Measurements from ENCODE around the gene TMC6. TPM values are rescaled to one million over a fixed set of nuclear protein-coding genes. Genes with fewer than 3 reads are reported as not detected.

TMC6 gene
- total and polyA plus RNA-seq, 8 donors: 9.2 to 223 (median 41.7) TPM

- WGBS, 5 donors: 81 to 88% (median 84%) methylated on average over 4 to 6 of the region's 6 CpGs
- intact Hi-C loops (cut with DNase I; ENCODE audit: low total_unique reads): no loop called here
- Histone ChIP-seq H3K9me3 (no peaks in the 10 kb centered on the region), H3K4me3 (no peak overlapping the region), H3K27me3 (no peaks in the 10 kb centered on the region), H3K36me3 (no peaks in the 10 kb centered on the region), H3K4me1 (peaks cover 31 to 93% (median 64%) of the 10 kb centered on the region in 4 donors), H3K27ac (peak overlapping the region in 4 of 5 donors; percentile 52 to 87 (median 78))
- TF ChIP-seq CTCF (IDR thresholded peaks at IDR 0.05): no peak
- TF ChIP-seq EP300 (IDR thresholded peaks at IDR 0.05): no peak
- TF ChIP-seq POLR2A (IDR thresholded peaks at IDR 0.05): no peak
- no peak for TF ChIP-seq POLR2AphosphoS5 (IDR thresholded peaks at IDR 0.05)
- DNase-seq: no peak
These were observed 18.3 kb upstream of the TMC6 start for GRCh38 chr17:78146881-78147280.

- no peak for DNase-seq
These were observed 17.9 kb upstream of the TMC6 start for GRCh38 chr17:78146471-78146869.

DNA sequence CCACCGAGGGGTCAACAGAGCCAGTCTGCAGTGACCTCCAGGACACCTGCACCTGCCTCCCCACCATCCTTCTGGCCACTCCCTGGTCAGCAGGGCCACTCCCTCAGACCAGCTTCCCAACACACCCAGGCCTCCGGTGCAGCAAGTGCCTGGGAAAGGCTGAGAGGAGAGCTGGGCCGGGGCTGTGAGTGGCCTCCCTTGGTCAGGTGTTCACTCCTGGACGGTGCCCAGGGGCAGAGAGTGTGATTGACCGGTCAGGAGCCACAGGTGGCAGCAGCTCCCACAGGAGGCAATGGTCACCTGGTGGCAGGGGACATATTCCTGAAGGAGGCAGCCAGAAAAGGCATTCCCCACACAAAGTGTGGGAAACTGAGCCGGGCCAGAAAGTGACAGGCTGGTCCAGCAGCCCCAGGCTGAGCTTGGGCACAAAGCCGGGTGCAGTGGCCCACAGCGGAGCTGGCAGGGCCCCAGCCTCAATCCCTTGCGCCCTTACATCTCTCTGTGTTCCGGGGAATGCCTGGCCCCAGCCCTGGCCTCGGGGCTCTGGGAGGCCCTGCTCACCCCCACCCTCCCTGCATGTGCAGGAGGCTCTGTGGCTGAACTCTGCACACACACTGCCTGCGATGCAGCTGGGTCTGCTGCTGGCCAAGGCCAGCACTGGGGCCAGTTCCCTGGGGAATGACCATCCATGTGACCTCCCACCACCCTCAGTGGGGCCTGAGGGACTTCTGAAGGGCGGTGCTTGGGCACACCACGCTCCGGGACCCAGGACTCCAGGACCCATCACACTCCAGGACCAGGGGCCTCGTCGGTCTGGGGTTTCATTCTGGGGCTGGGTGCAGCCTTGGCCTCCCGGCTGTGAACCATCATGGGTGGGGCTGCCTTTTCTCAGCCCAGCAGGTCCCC lies 16.4 kb upstream of the TMC6 start:
- H3K9me3 ChIP-seq: no peaks in the 10 kb centered on the region
- H3K4me3 ChIP-seq: no peak overlapping the region
- WGBS, 5 donors: 28 to 51% (median 34%) methylated on average over 5 to 18 of the region's 18 CpGs
- peak; percentile 76 to 93 for DNase-seq
- peaks cover 45 to 93% (median 71%) of the 10 kb centered on the region in 4 donors for H3K4me1 ChIP-seq
- intact Hi-C loops (cut with DNase I; ENCODE audit: low total_unique reads): no loop called here
- peak overlapping the region; percentile 75 to 87 (median 81) for H3K27ac ChIP-seq
- no peaks in the 10 kb centered on the region for H3K27me3 ChIP-seq
- no peaks in the 10 kb centered on the region for H3K36me3 ChIP-seq
- no peak for TF ChIP-seq CTCF (IDR thresholded peaks at IDR 0.05)
- TF ChIP-seq EP300 (IDR thresholded peaks at IDR 0.05): no peak
- TF ChIP-seq POLR2A (IDR thresholded peaks at IDR 0.05): no peak
- peak in 1 of 3 donors; percentile 35 for TF ChIP-seq POLR2AphosphoS5 (IDR thresholded peaks at IDR 0.05)

More at GRCh38 chr17:78146471-78146869, 17.9 kb upstream of the TMC6 start:
- intact Hi-C loops (cut with DNase I; ENCODE audit: low total_unique reads): no loop called here
- 92 to 98% (median 95%) methylated on average over 7 of the region's 7 CpGs for WGBS, 5 donors
- H3K36me3 ChIP-seq: no peaks in the 10 kb centered on the region
- no peak for TF ChIP-seq POLR2A (IDR thresholded peaks at IDR 0.05)
- no peak for TF ChIP-seq CTCF (IDR thresholded peaks at IDR 0.05)
- TF ChIP-seq EP300 (IDR thresholded peaks at IDR 0.05): no peak
- TF ChIP-seq POLR2AphosphoS5 (IDR thresholded peaks at IDR 0.05): no peak
- peaks cover 34 to 93% (median 64%) of the 10 kb centered on the region in 4 donors for H3K4me1 ChIP-seq
- H3K9me3 ChIP-seq: no peaks in the 10 kb centered on the region
- H3K27me3 ChIP-seq: no peaks in the 10 kb centered on the region
- H3K4me3 ChIP-seq: no peak overlapping the region
- peak overlapping the region in 3 of 5 donors; percentile 75 to 87 (median 81) for H3K27ac ChIP-seq

GRCh38 chr17:78144147-78144719 lies 15.7 kb upstream of the TMC6 start:
- Histone ChIP-seq H3K27me3 (no peaks in the 10 kb centered on the region), H3K9me3 (no peaks in the 10 kb centered on the region), H3K4me1 (peaks cover 45 to 94% (median 72%) of the 10 kb centered on the region in 4 donors), H3K4me3 (no peak overlapping the region), H3K27ac (peak overlapping the region; percentile 75 to 87 (median 81)), H3K36me3 (no peaks in the 10 kb centered on the region)
- peak; percentile 90 to 94 for DNase-seq
- 30 to 39% (median 34%) methylated on average over 10 to 11 of the region's 11 CpGs for WGBS, 5 donors
- intact Hi-C loops (cut with DNase I; ENCODE audit: low total_unique reads): no loop called here
- TF ChIP-seq CTCF (IDR thresholded peaks at IDR 0.05): no peak
- TF ChIP-seq EP300 (IDR thresholded peaks at IDR 0.05): no peak
- TF ChIP-seq POLR2AphosphoS5 (IDR thresholded peaks at IDR 0.05): peak in 2 of 3 donors; percentile 11 to 72
- TF ChIP-seq POLR2A (IDR thresholded peaks at IDR 0.05): no peak
